ENCODE results near the gene MRTFA.
A peak's percentile ranks its signal among the peaks of the same experiment; 100 is the strongest.

Gene MRTFA

GRCh38 chr22:40519284-40519947, 117.1 kb downstream of the MRTFA start:
- no peak for TF ChIP-seq CTCF (IDR thresholded peaks at IDR 0.05; ENCODE audit: control extremely low read depth, extremely low read depth, low read depth, missing control alignments)
- DNase-seq (ENCODE audit: extremely low spot score): peak; percentile 67
- ChIA-PET POLR2A (no interaction called here), CTCF (interaction anchor here (2.2 to 3.4 kb wide), 2 partner anchors 31 to 127 kb away, joined by 6 to 14 read pairs; no protein-coding TSS in a partner anchor)

GRCh38 chr22:40518840-40519239, 117.7 kb downstream of the MRTFA start:
- ChIA-PET POLR2A (no interaction called here), CTCF (interaction anchor here (2.2 to 3.4 kb wide), 2 partner anchors 31 to 127 kb away, joined by 6 to 14 read pairs; no protein-coding TSS in a partner anchor)
- no peak for TF ChIP-seq CTCF (IDR thresholded peaks at IDR 0.05; ENCODE audit: control extremely low read depth, extremely low read depth, low read depth, missing control alignments)
- DNase-seq (ENCODE audit: extremely low spot score): no peak

- TF ChIP-seq CTCF (IDR thresholded peaks at IDR 0.05; ENCODE audit: control extremely low read depth, extremely low read depth, low read depth, missing control alignments): no peak
- CTCF ChIA-PET: interaction anchor here (1.0 to 3.4 kb wide), 4 partner anchors 11 to 129 kb away, joined by 3 to 14 read pairs (median 5); no protein-coding TSS in a partner anchor
- DNase-seq (ENCODE audit: extremely low spot score): no peak
- POLR2A ChIA-PET: no interaction called here
Observed at GRCh38 chr22:40517631-40518030, 118.9 kb downstream of the MRTFA start.

- TF ChIP-seq CTCF (IDR thresholded peaks at IDR 0.05; ENCODE audit: control extremely low read depth, extremely low read depth, low read depth, missing control alignments): no peak
- ChIA-PET CTCF (interaction anchor here (0.8 to 3.4 kb wide), 6 partner anchors 9 to 130 kb away, joined by 3 to 14 read pairs (median 6); no protein-coding TSS in a partner anchor), POLR2A (no interaction called here)
- no peak for DNase-seq (ENCODE audit: extremely low spot score)
Observed at GRCh38 chr22:40516416-40516815, 120.1 kb downstream of the MRTFA start.

GRCh38 chr22:40512426-40513136, 123.9 kb downstream of the MRTFA start:
- no peak for DNase-seq (ENCODE audit: extremely low spot score)
- CTCF ChIA-PET: interaction anchor here (0.6 to 2.4 kb wide), 7 partner anchors 12 to 138 kb away, joined by 3 to 17 read pairs (median 3); no protein-coding TSS in a partner anchor
- POLR2A ChIA-PET: interaction anchor here (0.5 kb wide), 1 partner anchor 344 kb away, joined by 3 read pairs; the partner anchor contains the start of gene ST13
- TF ChIP-seq CTCF (IDR thresholded peaks at IDR 0.05; ENCODE audit: control extremely low read depth, extremely low read depth, low read depth, missing control alignments): no peak

GRCh38 chr22:40511604-40512003, 124.9 kb downstream of the MRTFA start:
- DNase-seq (ENCODE audit: extremely low spot score): no peak
- TF ChIP-seq CTCF (IDR thresholded peaks at IDR 0.05; ENCODE audit: control extremely low read depth, extremely low read depth, low read depth, missing control alignments): no peak
- ChIA-PET CTCF (interaction anchor here (2.4 kb wide), 1 partner anchor 13 kb away, joined by 17 read pairs; no protein-coding TSS in a partner anchor), POLR2A (no interaction called here)

Data from GM10248 (cell line).